Osteocyte (in vitro differentiated cells): ENCODE measurements around the gene CCDC174. TPM values are rescaled to one million over a fixed set of nuclear protein-coding genes. Genes with fewer than 3 reads are reported as not detected.
"Not testable (repeated sequence)": the region's sequence is repeated elsewhere in the genome, so short reads cannot be mapped to it uniquely, and the experiment has no call there.

Experiments
- DNase-seq: peaks from one replicate; pipeline ENCODE4 v3.0.0; 2021; ENCODE audit warnings: mixed read lengths; ENCODE audit not compliant: unreplicated experiment; ENCODE audit errors: extremely low spot score
- H3K27ac Mint-ChIP-seq: one replicate; pipeline ENCODE4 v1.8.0; 2021; ENCODE audit warnings: mild to moderate bottlenecking, mixed read lengths; ENCODE audit not compliant: unreplicated experiment
- H3K27me3 Mint-ChIP-seq: one replicate; pipeline ENCODE4 v1.8.0; 2021; ENCODE audit warnings: mixed read lengths; ENCODE audit not compliant: unreplicated experiment
- H3K36me3 Mint-ChIP-seq: one replicate; pipeline ENCODE4 v1.8.0; 2021; ENCODE audit warnings: mixed read lengths; ENCODE audit not compliant: unreplicated experiment
- H3K4me1 Mint-ChIP-seq: one replicate; pipeline ENCODE4 v1.8.0; 2021; ENCODE audit warnings: mixed read lengths; ENCODE audit not compliant: unreplicated experiment
- H3K4me3 Mint-ChIP-seq: one replicate; pipeline ENCODE4 v1.8.0; 2021; ENCODE audit warnings: mild to moderate bottlenecking, moderate library complexity, mixed read lengths; ENCODE audit not compliant: unreplicated experiment
- H3K9me3 Mint-ChIP-seq: one replicate; pipeline ENCODE4 v1.8.0; 2021; ENCODE audit warnings: mixed read lengths; ENCODE audit not compliant: unreplicated experiment
- CTCF ChIP-seq: fragments of 200-600 bp; sonication (generic); IDR thresholded peaks from 2 replicates; pipeline ENCODE4 v1.5.0; 2021; ENCODE audit warnings: antibody characterized with exemption, mild to moderate bottlenecking, moderate library complexity
- total RNA-seq: library from RNA; stranded (reverse); gene quantifications from 2 replicates; pipeline ENCODE4 v1.2.1, GENCODE V29; 2021

Gene CCDC174
- total RNA-seq, 1 donor from 2014 or later = 18.4 TPM

- Mint-ChIP-seq H3K4me1 (peaks cover 2% of the 10 kb centered on the region), H3K9me3 (no peaks in the 10 kb centered on the region), H3K27ac (no peak overlapping the region), H3K36me3 (no peaks in the 10 kb centered on the region), H3K4me3 (no peak overlapping the region), H3K27me3 (peaks cover 63% of the 10 kb centered on the region)
- TF ChIP-seq CTCF = no peak
- no peak for DNase-seq
These were observed 45.8 kb upstream of the CCDC174 start for GRCh38 chr3:14605744-14606143.

DNA sequence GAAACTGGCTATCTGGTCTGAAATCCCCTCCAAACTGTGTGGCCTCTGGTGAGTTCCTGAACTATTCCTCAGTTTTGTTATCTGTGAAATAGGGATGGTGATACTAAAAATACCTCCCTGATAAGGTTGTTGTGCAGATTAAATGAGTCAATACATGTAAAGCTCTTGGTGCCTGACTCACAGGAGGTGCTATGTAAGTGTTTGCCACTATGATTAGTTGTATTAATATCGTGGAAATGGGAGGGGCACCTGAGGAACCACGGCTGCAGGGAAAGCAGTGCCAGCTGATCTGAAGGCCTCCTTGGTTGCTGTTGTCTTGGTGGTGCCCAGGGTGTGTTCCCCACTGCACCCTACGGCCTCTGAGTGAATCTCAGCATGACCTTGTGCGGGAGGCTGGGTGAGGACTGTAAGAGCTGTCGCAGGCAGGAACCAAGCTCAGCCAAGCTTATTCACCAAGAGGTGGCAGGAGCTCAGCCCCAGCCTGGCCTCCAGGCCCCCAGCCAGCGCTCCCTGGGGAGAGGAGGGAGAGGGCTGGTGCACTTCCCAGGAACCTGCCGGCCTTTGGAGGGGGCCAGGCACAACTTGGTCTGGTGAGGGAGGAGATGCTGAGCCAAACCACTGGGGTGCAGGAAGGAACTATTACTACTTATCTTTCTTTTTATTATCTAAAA is 44.8 kb upstream of the CCDC174 start:
- Mint-ChIP-seq H3K27me3 (peaks cover 54% of the 10 kb centered on the region), H3K4me1 (peaks cover 2% of the 10 kb centered on the region), H3K36me3 (no peaks in the 10 kb centered on the region), H3K4me3 (no peak overlapping the region), H3K9me3 (no peaks in the 10 kb centered on the region), H3K27ac (no peak overlapping the region)
- no peak for DNase-seq
- no peak for TF ChIP-seq CTCF

GRCh38 chr3:14608298-14608697 is 43.3 kb upstream of the CCDC174 start:
- no peaks in the 10 kb centered on the region for H3K9me3 Mint-ChIP-seq

GRCh38 chr3:14609058-14609457 is 42.5 kb upstream of the CCDC174 start:
- H3K4me1 Mint-ChIP-seq, H3K36me3 Mint-ChIP-seq, DNase-seq, H3K27ac Mint-ChIP-seq, H3K4me3 Mint-ChIP-seq, H3K9me3 Mint-ChIP-seq: not testable (repeated sequence)
- H3K27me3 Mint-ChIP-seq = peaks cover 57% of the 10 kb centered on the region

More at GRCh38 chr3:14608298-14608697, 43.3 kb upstream of the CCDC174 start:
- Mint-ChIP-seq H3K4me1 (no peaks in the 10 kb centered on the region), H3K27ac (no peak overlapping the region), H3K4me3 (no peak overlapping the region), H3K27me3 (peaks cover 58% of the 10 kb centered on the region), H3K36me3 (no peaks in the 10 kb centered on the region)
- no peak for DNase-seq
- TF ChIP-seq CTCF = no peak

- no peak overlapping the region for H3K4me3 Mint-ChIP-seq
These were observed 42.1 kb upstream of the CCDC174 start for GRCh38 chr3:14609506-14609905.

More at GRCh38 chr3:14609506-14609905, 42.1 kb upstream of the CCDC174 start:
- no peak for DNase-seq
- no peaks in the 10 kb centered on the region for H3K4me1 Mint-ChIP-seq
- H3K9me3 Mint-ChIP-seq = no peaks in the 10 kb centered on the region
- no peaks in the 10 kb centered on the region for H3K36me3 Mint-ChIP-seq
- H3K27me3 Mint-ChIP-seq = peaks cover 57% of the 10 kb centered on the region
- no peak for TF ChIP-seq CTCF
- no peak overlapping the region for H3K27ac Mint-ChIP-seq
